ENCODE measurements around the gene ARMC6. TPM values are rescaled to one million over a fixed set of nuclear protein-coding genes. Genes with fewer than 3 reads are reported as not detected.

The ARMC6 gene
- total RNA-seq, 3 donors from 2014 or later (not counting 1 experiment from before 2014, with no cell fraction given), result 19.3 to 21.2 (median 21.0) TPM

- H3K4me1 ChIP-seq (ENCODE audit: control insufficient read depth, insufficient read depth, low read length), result peaks cover 6% of the 10 kb centered on the region
- ATAC-seq (no peak), DNase-seq (no peak)
- H3K36me3 Mint-ChIP-seq, result no peaks in the 10 kb centered on the region
- H3K4me3 ChIP-seq (ENCODE audit: low read length), result no peak overlapping the region
- H3K9me3 ChIP-seq (ENCODE audit: control insufficient read depth, insufficient read depth, low read length), result no peaks in the 10 kb centered on the region
- no peak for TF ChIP-seq CTCF (IDR thresholded peaks at IDR 0.05)
- no peaks in the 10 kb centered on the region for H3K27me3 ChIP-seq (ENCODE audit: control insufficient read depth, insufficient read depth, low read length)
- 91% methylated on average over 2 of the region's 2 CpGs for WGBS (ENCODE audit: insufficient coverage)
- intact Hi-C loops (cut with micrococcal nuclease), result no loop called here
- no peaks in the 10 kb centered on the region for H3K9me3 Mint-ChIP-seq
- peak overlapping the region; percentile 52 to 57 for H3K27ac Mint-ChIP-seq
- peaks cover 5% of the 10 kb centered on the region for H3K36me3 ChIP-seq (ENCODE audit: control insufficient read depth, insufficient read depth, low read length)
- H3K27me3 Mint-ChIP-seq (ENCODE audit: low read depth in 2 of 2), result no peaks in the 10 kb centered on the region
- no peak overlapping the region for H3K4me3 Mint-ChIP-seq
- H3K27ac ChIP-seq (ENCODE audit: low read length), result no peak overlapping the region
- H3K4me1 Mint-ChIP-seq, result peaks cover 0 to 22% of the 10 kb centered on the region in 2 donors
These were observed 54.3 kb downstream of the ARMC6 start for GRCh38 chr19:19087676-19088075.

GRCh38 chr19:19094513-19094912 is 61.1 kb downstream of the ARMC6 start:
- no peak for TF ChIP-seq CTCF (IDR thresholded peaks at IDR 0.05)

GRCh38 chr19:19095691-19096090 is 62.3 kb downstream of the ARMC6 start:
- TF ChIP-seq CTCF (IDR thresholded peaks at IDR 0.05), result no peak
- Mint-ChIP-seq H3K36me3 (no peaks in the 10 kb centered on the region), H3K27me3 (ENCODE audit: low read depth in 2 of 2) (no peaks in the 10 kb centered on the region), H3K9me3 (no peaks in the 10 kb centered on the region), H3K4me3 (no peak overlapping the region), H3K27ac (no peak overlapping the region), H3K4me1 (peaks cover 0 to 6% of the 10 kb centered on the region in 2 donors)
- Histone ChIP-seq H3K4me1 (ENCODE audit: control insufficient read depth, insufficient read depth, low read length) (no peaks in the 10 kb centered on the region), H3K9me3 (ENCODE audit: control insufficient read depth, insufficient read depth, low read length) (no peaks in the 10 kb centered on the region), H3K36me3 (ENCODE audit: control insufficient read depth, insufficient read depth, low read length) (peaks cover 25% of the 10 kb centered on the region), H3K27ac (ENCODE audit: low read length) (no peak overlapping the region), H3K27me3 (ENCODE audit: control insufficient read depth, insufficient read depth, low read length) (no peaks in the 10 kb centered on the region), H3K4me3 (ENCODE audit: low read length) (no peak overlapping the region)
- DNase-seq (no peak), ATAC-seq (no peak)
- 86% methylated on average over 9 of the region's 11 CpGs for whole genome bisulfite sequencing (ENCODE audit: insufficient coverage)
- intact Hi-C loops (cut with micrococcal nuclease), result no loop called here

More at GRCh38 chr19:19094513-19094912, 61.1 kb downstream of the ARMC6 start:
- Mint-ChIP-seq H3K9me3 (no peaks in the 10 kb centered on the region), H3K36me3 (no peaks in the 10 kb centered on the region), H3K27ac (no peak overlapping the region), H3K4me1 (peaks cover 0 to 6% of the 10 kb centered on the region in 2 donors), H3K4me3 (no peak overlapping the region), H3K27me3 (ENCODE audit: low read depth in 2 of 2) (no peaks in the 10 kb centered on the region)
- Histone ChIP-seq H3K27me3 (ENCODE audit: control insufficient read depth, insufficient read depth, low read length) (no peaks in the 10 kb centered on the region), H3K36me3 (ENCODE audit: control insufficient read depth, insufficient read depth, low read length) (peaks cover 22% of the 10 kb centered on the region), H3K27ac (ENCODE audit: low read length) (no peak overlapping the region), H3K4me3 (ENCODE audit: low read length) (no peak overlapping the region), H3K9me3 (ENCODE audit: control insufficient read depth, insufficient read depth, low read length) (no peaks in the 10 kb centered on the region), H3K4me1 (ENCODE audit: control insufficient read depth, insufficient read depth, low read length) (no peaks in the 10 kb centered on the region)
- WGBS (ENCODE audit: insufficient coverage), result 92% methylated on average over 7 of the region's 7 CpGs
- ATAC-seq (no peak), DNase-seq (no peak)
- intact Hi-C loops (cut with micrococcal nuclease), result no loop called here
